Vagina (tissue), 2 donors: ENCODE results near the gene BACE1-AS. TPM values are rescaled to one million over a fixed set of nuclear protein-coding genes. Genes with fewer than 3 reads are reported as not detected.

Source experiments
- DNase-seq, 2 donors: peaks; one replicate each; pipeline ENCODE4 v3.0.0-alpha.2; 2017; ENCODE audit errors: extremely low spot score in 2 of 2
- H3K27ac ChIP-seq: fragments of 200-600 bp; sonication (generic); one replicate; pipeline ENCODE4 v1.5.1; 2019
- H3K27me3 ChIP-seq: fragments of 200-600 bp; sonication (generic); one replicate; pipeline ENCODE4 v1.5.1; 2019
- H3K36me3 ChIP-seq, 2 donors: fragments of 200-600 bp; sonication (generic); one replicate each; pipeline ENCODE4 v1.5.1; 2017 to 2019
- H3K4me1 ChIP-seq: fragments of 200-600 bp; sonication (generic); one replicate; pipeline ENCODE4 v1.5.1; 2019
- H3K4me3 ChIP-seq, 2 donors: fragments of 200-600 bp; sonication (generic); 1 replicate in 1 of 2; 2 replicates in 1 of 2; pipeline ENCODE4 v1.5.1; 2016 to 2019
- H3K9me3 ChIP-seq: fragments of 200-600 bp; sonication (generic); one replicate; pipeline ENCODE4 v1.5.1; 2019
- POLR2A ChIP-seq, 2 donors: fragments of 450-650 bp; IDR thresholded peaks; one replicate each; pipeline ENCODE4 v1.6.1; 2017; ENCODE audit warnings: antibody characterized with exemption in 2 of 2, mild to moderate bottlenecking in 2 of 2, moderate library complexity in 2 of 2
- POLR2AphosphoS5 ChIP-seq, 2 donors: sonication (generic); formaldehyde crosslinking; IDR thresholded peaks; one replicate each; pipeline ENCODE4 v1.9.0; 2017; ENCODE audit warnings: antibody characterized with exemption in 2 of 2, mild to moderate bottlenecking in 2 of 2, low read depth in 1 of 2; ENCODE audit not compliant: insufficient read depth in 1 of 2
- intact Hi-C: fragments of 100-400 bp; cut with DNase I; formaldehyde crosslinking; loops from one replicate; pipeline ENCODE4 v1.15.1; 2023
- small RNA-seq: library from RNA; depleted of rRNA; stranded (forward); fragments of <200 nt; gene quantifications from one replicate; pipeline ENCODE3, GENCODE V24; 2016
- total RNA-seq: library from RNA; depleted of rRNA; stranded (reverse); fragments of >200 nt; gene quantifications from one replicate; pipeline ENCODE4 v1.2.3, GENCODE V29; 2016
- TF ChIP-seq, protein P1 (sequence below), 3 experiments: fragments of 450-650 bp in 2 of 3; fragments of 200-600 bp in 1 of 3; sonication (generic) in 1 of 3; IDR thresholded peaks; one replicate each; pipeline ENCODE4 v1.5.1; 2017 to 2019; ENCODE audit warnings: antibody characterized with exemption in 3 of 3, mild to moderate bottlenecking in 2 of 3, moderate library complexity in 2 of 3

The BACE1-AS gene
- total RNA-seq, 1 donor from 2014 or later, result 10.6 TPM

DNA sequence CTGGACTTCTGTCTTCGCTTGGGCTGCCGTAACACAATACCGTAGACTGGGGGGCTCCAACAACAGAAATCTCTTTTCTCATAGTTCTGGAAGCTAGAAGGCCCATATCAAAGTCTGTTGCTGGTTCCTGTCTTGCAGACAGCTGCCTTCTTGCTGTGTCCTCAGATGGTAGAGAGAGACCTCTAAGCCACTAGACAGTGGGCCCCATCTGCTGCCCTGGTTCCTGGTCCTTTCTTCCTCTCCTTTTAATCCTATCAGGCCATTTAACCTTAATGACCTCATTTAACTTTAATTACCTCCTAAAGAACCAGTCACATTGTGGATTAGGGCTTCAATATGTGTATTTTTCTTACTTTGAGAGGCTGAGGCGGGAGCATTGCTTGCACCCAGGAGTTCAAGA, 45.9 kb downstream of the BACE1-AS start:
- Histone ChIP-seq H3K4me3 (no peak overlapping the region), H3K9me3 (no peaks in the 10 kb centered on the region), H3K27me3 (no peaks in the 10 kb centered on the region), H3K27ac (no peak overlapping the region), H3K4me1 (no peaks in the 10 kb centered on the region), H3K36me3 (peaks cover 0 to 16% of the 10 kb centered on the region in 2 donors)
- intact Hi-C loops, result no loop called here
- TF ChIP-seq POLR2A (IDR thresholded peaks at IDR 0.05) (no peak), POLR2AphosphoS5 (IDR thresholded peaks at IDR 0.05; ENCODE audit: insufficient read depth in 1 of 2, low read depth in 1 of 2) (no peak)
- TF ChIP-seq, protein P1, sequence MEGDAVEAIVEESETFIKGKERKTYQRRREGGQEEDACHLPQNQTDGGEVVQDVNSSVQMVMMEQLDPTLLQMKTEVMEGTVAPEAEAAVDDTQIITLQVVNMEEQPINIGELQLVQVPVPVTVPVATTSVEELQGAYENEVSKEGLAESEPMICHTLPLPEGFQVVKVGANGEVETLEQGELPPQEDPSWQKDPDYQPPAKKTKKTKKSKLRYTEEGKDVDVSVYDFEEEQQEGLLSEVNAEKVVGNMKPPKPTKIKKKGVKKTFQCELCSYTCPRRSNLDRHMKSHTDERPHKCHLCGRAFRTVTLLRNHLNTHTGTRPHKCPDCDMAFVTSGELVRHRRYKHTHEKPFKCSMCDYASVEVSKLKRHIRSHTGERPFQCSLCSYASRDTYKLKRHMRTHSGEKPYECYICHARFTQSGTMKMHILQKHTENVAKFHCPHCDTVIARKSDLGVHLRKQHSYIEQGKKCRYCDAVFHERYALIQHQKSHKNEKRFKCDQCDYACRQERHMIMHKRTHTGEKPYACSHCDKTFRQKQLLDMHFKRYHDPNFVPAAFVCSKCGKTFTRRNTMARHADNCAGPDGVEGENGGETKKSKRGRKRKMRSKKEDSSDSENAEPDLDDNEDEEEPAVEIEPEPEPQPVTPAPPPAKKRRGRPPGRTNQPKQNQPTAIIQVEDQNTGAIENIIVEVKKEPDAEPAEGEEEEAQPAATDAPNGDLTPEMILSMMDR (IDR thresholded peaks at IDR 0.05), result no peak
- DNase-seq, result no peak

Small RNA genes within 50 kb of the gene (small RNA-seq; reads per million reads assigned to genes)
- gene RF00564, result not detected

Other genes starting within 250 kb of the BACE1-AS start
- gene SIK3, start 192.9 kb upstream of the BACE1-AS start, total RNA-seq, result 39.0 TPM
- gene PAFAH1B2, start 147.1 kb upstream of the BACE1-AS start, total RNA-seq, result 68.5 TPM
- gene SIDT2, start 112.6 kb upstream of the BACE1-AS start, total RNA-seq, result 24.8 TPM
- 1,935 TPM for gene TAGLN, start 92.0 kb upstream of the BACE1-AS start, total RNA-seq
- 63.8 TPM for gene PCSK7, start 59.3 kb upstream of the BACE1-AS start, total RNA-seq
- gene RNF214, start 58.7 kb upstream of the BACE1-AS start, total RNA-seq, result 10.8 TPM
- gene BACE1, start 24.9 kb downstream of the BACE1-AS start, total RNA-seq, result 25.8 TPM
- gene CEP164, start 36.5 kb downstream of the BACE1-AS start, total RNA-seq, result 21.6 TPM